Lower leg skin (tissue), 3 donors: Measurements from ENCODE around the gene RPL37.

Experiments
- POLR2A ChIP-seq, 2 donors: fragments of 450-650 bp; IDR thresholded peaks; one replicate each; pipeline ENCODE4 v1.6.1; 2016 to 2017; ENCODE audit warnings: antibody characterized with exemption in 2 of 2, mild to moderate bottlenecking in 1 of 2, moderate library complexity in 1 of 2
- TF ChIP-seq, protein P1 (sequence below), 3 donors: fragments of 450-650 bp; IDR thresholded peaks; one replicate each; pipeline ENCODE4 v1.5.1; 2016; ENCODE audit warnings: antibody characterized with exemption in 3 of 3, mild to moderate bottlenecking in 3 of 3, moderate library complexity in 2 of 3

GRCh38 chr5:40780199-40780598 is 54.8 kb downstream of the RPL37 start:
- TF ChIP-seq, protein P1, sequence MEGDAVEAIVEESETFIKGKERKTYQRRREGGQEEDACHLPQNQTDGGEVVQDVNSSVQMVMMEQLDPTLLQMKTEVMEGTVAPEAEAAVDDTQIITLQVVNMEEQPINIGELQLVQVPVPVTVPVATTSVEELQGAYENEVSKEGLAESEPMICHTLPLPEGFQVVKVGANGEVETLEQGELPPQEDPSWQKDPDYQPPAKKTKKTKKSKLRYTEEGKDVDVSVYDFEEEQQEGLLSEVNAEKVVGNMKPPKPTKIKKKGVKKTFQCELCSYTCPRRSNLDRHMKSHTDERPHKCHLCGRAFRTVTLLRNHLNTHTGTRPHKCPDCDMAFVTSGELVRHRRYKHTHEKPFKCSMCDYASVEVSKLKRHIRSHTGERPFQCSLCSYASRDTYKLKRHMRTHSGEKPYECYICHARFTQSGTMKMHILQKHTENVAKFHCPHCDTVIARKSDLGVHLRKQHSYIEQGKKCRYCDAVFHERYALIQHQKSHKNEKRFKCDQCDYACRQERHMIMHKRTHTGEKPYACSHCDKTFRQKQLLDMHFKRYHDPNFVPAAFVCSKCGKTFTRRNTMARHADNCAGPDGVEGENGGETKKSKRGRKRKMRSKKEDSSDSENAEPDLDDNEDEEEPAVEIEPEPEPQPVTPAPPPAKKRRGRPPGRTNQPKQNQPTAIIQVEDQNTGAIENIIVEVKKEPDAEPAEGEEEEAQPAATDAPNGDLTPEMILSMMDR (IDR thresholded peaks at IDR 0.05) = no peak
- no peak for TF ChIP-seq POLR2A (IDR thresholded peaks at IDR 0.05)
